Measurements from ENCODE around the gene THRAP3. TPM values are rescaled to one million over a fixed set of nuclear protein-coding genes. Genes with fewer than 3 reads are reported as not detected.

Gene THRAP3
- total and polyA plus RNA-seq, 9 of the 15 experiments (the other 6 are each of a cell fraction or from before 2014, with no cell fraction given), result 66.2 to 135 (median 113) TPM

DNA sequence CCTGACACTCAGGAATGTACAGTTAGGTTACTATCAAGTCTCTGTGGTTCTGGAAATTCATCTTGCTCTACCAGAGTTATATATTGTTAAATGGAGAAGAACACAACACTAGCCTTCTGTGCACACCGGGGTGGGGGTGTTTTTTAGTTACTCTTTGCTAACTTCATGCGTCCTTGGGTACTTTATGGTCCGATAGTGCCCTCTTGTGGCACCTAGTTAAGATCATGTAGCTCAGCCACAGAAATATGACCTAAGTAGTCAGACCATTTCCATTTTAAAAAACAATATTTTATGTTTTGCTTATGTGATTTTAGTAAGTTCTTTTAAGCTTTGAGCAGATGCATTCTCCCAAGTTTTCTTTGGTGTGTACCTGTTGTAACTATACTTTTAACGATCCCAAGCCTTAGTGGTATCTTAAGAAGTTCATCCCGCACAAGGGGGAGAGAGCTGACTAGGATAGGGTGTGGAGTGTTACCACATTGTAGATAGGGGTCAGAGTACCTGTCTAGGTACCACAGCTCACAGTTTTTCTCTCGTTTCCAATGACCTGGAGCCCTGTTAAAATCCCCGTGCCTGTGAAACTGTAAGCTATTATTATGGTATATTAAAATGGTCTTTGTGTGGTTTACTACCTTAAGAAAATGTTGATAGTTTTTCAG, 61.3 kb downstream of the THRAP3 start (continued):
- TF ChIP-seq TRIM25 (IDR thresholded peaks at IDR 0.05; ENCODE audit: borderline replicate concordance) (no peak), RBBP5 (IDR thresholded peaks at IDR 0.05; ENCODE audit: borderline replicate concordance, insufficient read depth, low read length, poor library complexity, severe bottlenecking) (no peak), ZNF707 (CRISPR knock-in tag; conservative IDR thresholded peaks at IDR 0.05) (no peak), ZC3H11A (IDR thresholded peaks at IDR 0.05; ENCODE audit: low read depth, low read length) (no peak; the same call in 1 of the 2 replicates), ZNF146 (CRISPR knock-in tag; IDR thresholded peaks at IDR 0.05; ENCODE audit: unreplicated experiment) (no peak), MAZ (CRISPR knock-in tag; conservative IDR thresholded peaks at IDR 0.05 in 1 of 2, IDR thresholded peaks at IDR 0.05 in 1 of 2) (peak in 1 of 2 experiments; percentile 72; a peak in 1 of 4 replicates), BCL6 (CRISPR knock-in tag; IDR thresholded peaks at IDR 0.05) (no peak), MYC (IDR thresholded peaks at IDR 0.05; ENCODE audit: low read depth, low read length) (no peak), MYC (CRISPR knock-in tag; IDR thresholded peaks at IDR 0.05; ENCODE audit: borderline replicate concordance, low read depth) (no peak), NBN (IDR thresholded peaks at IDR 0.05; ENCODE audit: low read depth) (no peak), ZNF24 (IDR thresholded peaks at IDR 0.05) (no peak), MEF2D (tag; conservative IDR thresholded peaks at IDR 0.05; ENCODE audit: low read depth) (no peak), CBFA2T3 (IDR thresholded peaks at IDR 0.05) (no peak), KAT2B (IDR thresholded peaks at IDR 0.05; ENCODE audit: low read depth, low read length) (no peak), TAF9B (IDR thresholded peaks at IDR 0.05; ENCODE audit: partially characterized antibody) (no peak), RAD21 (CRISPR knock-in tag; conservative IDR thresholded peaks at IDR 0.05 in 1 of 2, IDR thresholded peaks at IDR 0.05 in 1 of 2) (peak; percentile 88 to 93)
- TF ChIP-seq, protein P1, sequence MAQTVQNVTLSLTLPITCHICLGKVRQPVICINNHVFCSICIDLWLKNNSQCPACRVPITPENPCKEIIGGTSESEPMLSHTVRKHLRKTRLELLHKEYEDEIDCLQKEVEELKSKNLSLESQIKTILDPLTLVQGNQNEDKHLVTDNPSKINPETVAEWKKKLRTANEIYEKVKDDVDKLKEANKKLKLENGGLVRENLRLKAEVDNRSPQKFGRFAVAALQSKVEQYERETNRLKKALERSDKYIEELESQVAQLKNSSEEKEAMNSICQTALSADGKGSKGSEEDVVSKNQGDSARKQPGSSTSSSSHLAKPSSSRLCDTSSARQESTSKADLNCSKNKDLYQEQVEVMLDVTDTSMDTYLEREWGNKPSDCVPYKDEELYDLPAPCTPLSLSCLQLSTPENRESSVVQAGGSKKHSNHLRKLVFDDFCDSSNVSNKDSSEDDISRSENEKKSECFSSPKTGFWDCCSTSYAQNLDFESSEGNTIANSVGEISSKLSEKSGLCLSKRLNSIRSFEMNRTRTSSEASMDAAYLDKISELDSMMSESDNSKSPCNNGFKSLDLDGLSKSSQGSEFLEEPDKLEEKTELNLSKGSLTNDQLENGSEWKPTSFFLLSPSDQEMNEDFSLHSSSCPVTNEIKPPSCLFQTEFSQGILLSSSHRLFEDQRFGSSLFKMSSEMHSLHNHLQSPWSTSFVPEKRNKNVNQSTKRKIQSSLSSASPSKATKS (CRISPR knock-in tag; IDR thresholded peaks at IDR 0.05), result no peak
- TF ChIP-seq, protein P2, sequence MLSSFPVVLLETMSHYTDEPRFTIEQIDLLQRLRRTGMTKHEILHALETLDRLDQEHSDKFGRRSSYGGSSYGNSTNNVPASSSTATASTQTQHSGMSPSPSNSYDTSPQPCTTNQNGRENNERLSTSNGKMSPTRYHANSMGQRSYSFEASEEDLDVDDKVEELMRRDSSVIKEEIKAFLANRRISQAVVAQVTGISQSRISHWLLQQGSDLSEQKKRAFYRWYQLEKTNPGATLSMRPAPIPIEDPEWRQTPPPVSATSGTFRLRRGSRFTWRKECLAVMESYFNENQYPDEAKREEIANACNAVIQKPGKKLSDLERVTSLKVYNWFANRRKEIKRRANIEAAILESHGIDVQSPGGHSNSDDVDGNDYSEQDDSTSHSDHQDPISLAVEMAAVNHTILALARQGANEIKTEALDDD (IDR thresholded peaks at IDR 0.05), result peak; percentile 78

All from K562 (cell line).